Astrocyte of the cerebellum (primary cell): ENCODE data around the gene ENGASE.

ENCODE experiments used
- DNase-seq: peaks from one replicate; pipeline ENCODE4 v3.0.0-alpha.2; 2011; ENCODE audit warnings: low read depth
- H3K4me3 ChIP-seq: 2 replicates; pipeline ENCODE4 v1.5.1; 2011; ENCODE audit warnings: mild to moderate bottlenecking, low read depth, low read length, moderate library complexity
- CTCF ChIP-seq: IDR thresholded peaks from 2 replicates; pipeline ENCODE4 v1.5.1; 2012; ENCODE audit warnings: low read length, low read depth, moderate library complexity, mild to moderate bottlenecking; ENCODE audit errors: missing control alignments
- in situ Hi-C: cut with HindIII; loops from 2 replicates; pipeline ENCODE4 v1.10.0; 2017; ENCODE audit warnings: low sequenced_read_pairs

Gene ENGASE

DNA sequence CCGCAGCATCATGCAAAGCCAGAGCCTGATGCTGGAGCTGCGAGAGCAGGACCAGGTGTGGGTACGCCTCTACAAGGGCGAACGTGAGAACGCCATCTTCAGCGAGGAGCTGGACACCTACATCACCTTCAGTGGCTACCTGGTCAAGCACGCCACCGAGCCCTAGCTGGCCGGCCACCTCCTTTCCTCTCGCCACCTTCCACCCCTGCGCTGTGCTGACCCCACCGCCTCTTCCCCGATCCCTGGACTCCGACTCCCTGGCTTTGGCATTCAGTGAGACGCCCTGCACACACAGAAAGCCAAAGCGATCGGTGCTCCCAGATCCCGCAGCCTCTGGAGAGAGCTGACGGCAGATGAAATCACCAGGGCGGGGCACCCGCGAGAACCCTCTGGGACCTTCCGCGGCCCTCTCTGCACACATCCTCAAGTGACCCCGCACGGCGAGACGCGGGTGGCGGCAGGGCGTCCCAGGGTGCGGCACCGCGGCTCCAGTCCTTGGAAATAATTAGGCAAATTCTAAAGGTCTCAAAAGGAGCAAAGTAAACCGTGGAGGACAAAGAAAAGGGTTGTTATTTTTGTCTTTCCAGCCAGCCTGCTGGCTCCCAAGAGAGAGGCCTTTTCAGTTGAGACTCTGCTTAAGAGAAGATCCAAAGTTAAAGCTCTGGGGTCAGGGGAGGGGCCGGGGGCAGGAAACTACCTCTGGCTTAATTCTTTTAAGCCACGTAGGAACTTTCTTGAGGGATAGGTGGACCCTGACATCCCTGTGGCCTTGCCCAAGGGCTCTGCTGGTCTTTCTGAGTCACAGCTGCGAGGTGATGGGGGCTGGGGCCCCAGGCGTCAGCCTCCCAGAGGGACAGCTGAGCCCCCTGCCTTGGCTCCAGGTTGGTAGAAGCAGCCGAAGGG lies 26.4 kb upstream of the ENGASE start:
- in situ Hi-C loops = no loop called here
- DNase-seq = no peak
- no peak for TF ChIP-seq CTCF
- H3K4me3 ChIP-seq = no peak overlapping the region

DNA sequence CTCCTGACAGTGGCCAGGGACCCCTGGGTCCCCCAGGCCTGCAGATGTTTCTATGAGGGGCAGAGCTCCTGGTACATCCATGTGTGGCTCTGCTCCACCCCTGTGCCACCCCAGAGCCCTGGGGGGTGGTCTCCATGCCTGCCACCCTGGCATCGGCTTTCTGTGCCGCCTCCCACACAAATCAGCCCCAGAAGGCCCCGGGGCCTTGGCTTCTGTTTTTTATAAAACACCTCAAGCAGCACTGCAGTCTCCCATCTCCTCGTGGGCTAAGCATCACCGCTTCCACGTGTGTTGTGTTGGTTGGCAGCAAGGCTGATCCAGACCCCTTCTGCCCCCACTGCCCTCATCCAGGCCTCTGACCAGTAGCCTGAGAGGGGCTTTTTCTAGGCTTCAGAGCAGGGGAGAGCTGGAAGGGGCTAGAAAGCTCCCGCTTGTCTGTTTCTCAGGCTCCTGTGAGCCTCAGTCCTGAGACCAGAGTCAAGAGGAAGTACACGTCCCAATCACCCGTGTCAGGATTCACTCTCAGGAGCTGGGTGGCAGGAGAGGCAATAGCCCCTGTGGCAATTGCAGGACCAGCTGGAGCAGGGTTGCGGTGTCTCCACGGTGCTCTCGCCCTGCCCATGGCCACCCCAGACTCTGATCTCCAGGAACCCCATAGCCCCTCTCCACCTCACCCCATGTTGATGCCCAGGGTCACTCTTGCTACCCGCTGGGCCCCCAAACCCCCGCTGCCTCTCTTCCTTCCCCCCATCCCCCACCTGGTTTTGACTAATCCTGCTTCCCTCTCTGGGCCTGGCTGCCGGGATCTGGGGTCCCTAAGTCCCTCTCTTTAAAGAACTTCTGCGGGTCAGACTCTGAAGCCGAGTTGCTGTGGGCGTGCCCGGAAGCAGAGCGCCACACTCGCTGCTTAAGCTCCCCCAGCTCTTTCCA lies 25.5 kb upstream of the ENGASE start:
- no peak for DNase-seq
- in situ Hi-C loops = no loop called here
- no peak for TF ChIP-seq CTCF
- H3K4me3 ChIP-seq = no peak overlapping the region

DNA sequence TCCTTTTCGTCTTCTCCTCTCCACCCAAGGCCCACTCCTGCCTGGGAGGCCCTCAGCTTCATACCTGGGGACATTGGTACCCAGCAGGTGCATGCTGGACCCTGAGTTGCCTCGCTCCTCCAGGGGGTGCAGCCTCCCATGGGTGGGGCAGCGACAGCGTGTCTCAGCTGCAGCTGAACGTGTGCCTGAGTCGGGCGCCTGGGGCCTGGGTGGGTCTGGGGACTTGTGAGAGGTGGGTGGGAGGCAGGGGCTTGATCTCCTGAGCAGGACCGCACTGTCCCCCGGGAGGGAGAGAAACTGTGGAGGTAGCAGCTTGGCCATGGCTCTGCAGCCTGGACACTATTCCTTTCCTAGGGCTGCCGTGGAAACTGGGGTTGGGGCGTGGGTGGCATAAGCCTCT lies 24.8 kb upstream of the ENGASE start:
- TF ChIP-seq CTCF = no peak
- in situ Hi-C loops = no loop called here

DNA sequence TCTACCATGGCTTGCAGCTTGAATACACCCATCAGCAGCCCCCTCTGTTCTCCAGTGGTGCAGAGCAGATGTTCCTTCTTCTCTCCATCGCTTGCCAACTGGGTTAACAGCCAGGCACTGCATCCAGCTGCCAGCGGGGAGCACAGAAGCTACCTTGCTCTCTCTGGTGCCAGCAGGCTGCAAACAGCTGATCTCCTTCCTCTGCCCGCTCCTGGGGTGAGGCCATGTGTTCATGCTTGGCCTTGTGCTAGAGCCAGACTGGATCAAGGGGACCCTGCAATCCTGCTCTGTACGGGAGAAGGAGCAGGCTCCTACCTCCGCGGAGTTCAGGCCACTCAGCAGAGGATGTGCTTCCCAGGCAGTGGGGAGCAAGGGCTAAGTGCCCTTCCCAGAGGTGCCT lies 24.1 kb upstream of the ENGASE start:
- H3K4me3 ChIP-seq = no peak overlapping the region
- in situ Hi-C loops = no loop called here
- DNase-seq = no peak
- no peak for TF ChIP-seq CTCF

More for the DNA sequence above, 24.8 kb upstream of the ENGASE start:
- no peak overlapping the region for H3K4me3 ChIP-seq
- no peak for DNase-seq

DNA sequence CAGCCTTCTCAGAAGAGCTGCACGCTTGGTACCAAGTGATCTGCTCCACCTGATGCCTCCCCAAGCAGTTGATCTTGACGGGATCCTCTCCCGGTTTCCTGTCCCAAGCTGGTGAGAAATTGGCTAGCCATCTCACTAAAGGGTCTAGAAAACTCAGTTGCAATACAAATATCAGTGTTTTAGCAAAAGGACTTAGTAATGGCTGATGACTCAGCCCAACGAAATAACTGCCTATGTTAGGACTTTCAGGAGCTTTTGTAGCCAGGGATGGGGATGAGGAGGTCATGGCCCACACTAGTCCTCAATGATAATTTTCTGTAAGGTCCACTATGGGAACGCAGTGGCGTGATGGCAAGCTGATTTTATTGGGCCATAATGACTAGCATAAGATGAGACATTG lies 23.3 kb upstream of the ENGASE start:
- in situ Hi-C loops = no loop called here
- no peak overlapping the region for H3K4me3 ChIP-seq
- TF ChIP-seq CTCF = no peak
- DNase-seq = no peak

DNA sequence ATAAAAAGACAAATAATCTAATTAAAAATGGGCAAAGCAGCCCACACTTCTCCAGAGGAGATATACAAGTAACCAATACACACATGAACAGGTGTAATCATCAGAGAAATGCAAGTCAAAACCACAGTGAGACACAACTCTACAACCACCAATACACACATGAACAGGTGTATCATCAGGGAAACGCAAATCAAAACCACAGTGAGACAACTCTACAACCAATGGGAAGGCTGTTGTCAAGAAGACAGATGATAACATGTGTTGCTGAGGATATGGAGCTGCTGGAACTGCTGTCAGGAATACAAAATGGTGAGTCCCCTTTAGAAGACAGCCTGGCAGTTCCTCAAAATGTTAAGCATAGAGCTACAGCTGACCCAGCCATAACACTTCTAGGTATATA lies 22.5 kb upstream of the ENGASE start:
- DNase-seq = no peak
- in situ Hi-C loops = no loop called here
- no peak overlapping the region for H3K4me3 ChIP-seq
- TF ChIP-seq CTCF = no peak
